HCEC 1CT (cell line): ENCODE measurements around the gene SSTR5.

Experiments used
- DNase-seq: peaks from one replicate; pipeline ENCODE4 v3.0.0-alpha.2; 2017

SSTR5 gene

GRCh38 chr16:1040346-1040745, 32.2 kb upstream of the SSTR5 start:
- DNase-seq: no peak

GRCh38 chr16:1042049-1042744, 30.4 kb upstream of the SSTR5 start:
- DNase-seq: no peak

GRCh38 chr16:1042866-1043265, 29.7 kb upstream of the SSTR5 start:
- no peak for DNase-seq

- DNase-seq: no peak
Measured at GRCh38 chr16:1043881-1044451, 28.6 kb upstream of the SSTR5 start.

- DNase-seq: no peak
Measured at GRCh38 chr16:1044460-1045309, 27.9 kb upstream of the SSTR5 start.

GRCh38 chr16:1045310-1045992, 27.1 kb upstream of the SSTR5 start:
- DNase-seq: no peak

GRCh38 chr16:1045993-1046911, 26.3 kb upstream of the SSTR5 start:
- DNase-seq: no peak

GRCh38 chr16:1047123-1047522, 25.4 kb upstream of the SSTR5 start:
- DNase-seq: no peak

- DNase-seq: no peak
Measured at GRCh38 chr16:1047801-1048200, 24.7 kb upstream of the SSTR5 start.

- no peak for DNase-seq
Measured at GRCh38 chr16:1048442-1049112, 24.0 kb upstream of the SSTR5 start.

- DNase-seq: no peak
Measured at GRCh38 chr16:1049113-1049975, 23.2 kb upstream of the SSTR5 start.

- no peak for DNase-seq
Measured at GRCh38 chr16:1049976-1050247, 22.6 kb upstream of the SSTR5 start.

GRCh38 chr16:1050516-1050915, 22.0 kb upstream of the SSTR5 start:
- no peak for DNase-seq

- DNase-seq: no peak
Measured at GRCh38 chr16:1050921-1051320, 21.6 kb upstream of the SSTR5 start.

GRCh38 chr16:1051446-1051845, 21.1 kb upstream of the SSTR5 start:
- DNase-seq: no peak

GRCh38 chr16:1052721-1053120, 19.8 kb upstream of the SSTR5 start:
- no peak for DNase-seq

GRCh38 chr16:1053121-1053521, 19.4 kb upstream of the SSTR5 start:
- no peak for DNase-seq

- no peak for DNase-seq
Measured at GRCh38 chr16:1053700-1054368, 18.7 kb upstream of the SSTR5 start.

GRCh38 chr16:1054660-1055556, 17.6 kb upstream of the SSTR5 start:
- peak; percentile 41 for DNase-seq
